HG02870 (cell line): Measurements from ENCODE around the gene MIOS.

ENCODE experiments used
- ATAC-seq: cut with Tn5 transposase; IDR thresholded peaks from one replicate; pipeline ENCODE4 v1.9.1; 2021; ENCODE audit warnings: mild to moderate bottlenecking, moderate library complexity; ENCODE audit not compliant: unreplicated experiment

Gene MIOS

DNA sequence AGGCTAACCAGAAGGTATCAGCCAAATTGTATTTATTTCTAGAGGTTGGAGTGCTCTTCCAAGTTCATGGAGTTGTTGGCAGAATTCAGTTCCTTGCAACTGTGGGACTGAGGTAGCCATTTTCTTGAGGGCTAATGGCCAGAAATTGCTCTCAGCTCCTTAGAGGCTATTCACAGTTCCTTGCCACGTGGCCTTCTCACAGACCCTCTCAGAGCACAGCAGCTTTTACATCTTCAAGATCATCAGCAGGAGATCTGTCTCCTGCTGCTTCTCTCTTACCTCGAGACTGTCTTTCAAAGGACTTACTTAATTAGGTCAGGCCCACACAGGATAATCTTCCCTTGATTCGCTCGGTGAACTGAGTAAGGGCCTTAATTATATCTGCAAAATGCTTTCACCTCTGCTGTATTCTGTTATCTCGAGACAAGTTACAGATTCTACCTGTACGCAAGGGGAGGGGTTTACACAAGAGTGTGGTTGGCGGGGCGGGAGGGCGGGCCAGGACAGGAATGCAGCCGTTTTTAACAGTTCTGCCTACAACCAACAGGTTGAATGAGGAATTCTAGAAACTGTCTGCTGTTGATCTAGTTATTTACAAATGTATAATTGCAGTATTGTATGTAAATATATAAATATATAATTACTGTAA lies 15.0 kb downstream of the MIOS start:
- no peak for ATAC-seq

GRCh38 chr7:7582596-7582995 lies 15.9 kb downstream of the MIOS start:
- no peak for ATAC-seq

DNA sequence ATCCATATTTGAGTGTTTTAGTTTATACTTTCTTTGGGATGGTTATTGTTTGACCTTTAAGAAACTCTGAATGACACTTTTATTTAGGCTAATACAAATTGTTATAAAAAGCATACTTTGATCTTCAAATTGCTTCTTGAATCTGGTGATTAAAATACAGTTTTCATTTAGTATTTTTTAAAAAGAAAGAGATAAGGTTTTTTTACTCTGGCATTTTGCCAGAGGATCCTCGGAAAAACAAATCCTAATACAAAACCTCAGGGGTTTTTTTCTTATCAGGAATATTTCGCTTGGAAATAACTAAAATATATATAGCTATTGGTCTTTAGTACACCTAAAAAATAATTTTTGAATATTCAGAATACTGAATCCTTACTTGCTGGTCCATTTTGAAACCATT lies 17.0 kb downstream of the MIOS start:
- no peak for ATAC-seq

DNA sequence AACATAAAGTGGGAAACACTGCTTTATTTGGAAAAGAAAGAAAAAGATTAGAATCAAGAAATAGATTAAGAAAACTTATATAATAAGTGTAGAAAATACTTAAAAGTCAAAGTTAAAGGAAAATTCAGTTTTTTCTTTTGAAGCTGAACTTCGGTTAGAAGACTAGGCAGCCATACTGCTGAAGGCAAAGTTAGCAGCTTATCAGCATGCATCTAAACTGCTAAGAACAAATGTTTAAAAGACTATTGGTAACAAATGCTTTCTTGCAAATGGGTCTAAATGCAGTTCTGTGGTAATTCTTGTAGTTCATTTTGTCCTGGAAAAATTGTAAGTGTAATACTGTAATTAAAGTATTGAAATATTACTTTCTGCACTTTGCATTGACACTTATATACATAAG lies 18.0 kb downstream of the MIOS start:
- no peak for ATAC-seq

- ATAC-seq: no peak
Measured at GRCh38 chr7:7585241-7585928, 18.7 kb downstream of the MIOS start.

GRCh38 chr7:7595451-7595850 lies 28.8 kb downstream of the MIOS start:
- no peak for ATAC-seq

DNA sequence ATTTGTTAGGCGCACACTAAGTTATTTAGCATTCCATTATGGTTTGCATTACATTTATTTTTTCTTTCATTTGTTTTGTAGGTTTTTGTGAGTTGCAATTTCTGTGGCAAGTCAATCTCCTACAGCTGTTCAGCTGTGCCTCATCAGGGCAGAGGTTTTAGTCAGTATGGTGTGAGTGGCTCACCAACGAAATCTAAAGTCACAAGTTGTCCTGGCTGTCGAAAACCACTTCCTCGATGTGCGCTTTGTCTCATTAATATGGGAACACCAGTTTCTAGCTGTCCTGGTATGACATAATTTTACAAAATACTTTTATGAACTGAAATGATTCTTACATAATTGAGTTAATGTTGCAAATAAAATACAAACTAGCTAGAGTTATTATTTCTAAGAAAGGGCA lies 29.5 kb downstream of the MIOS start:
- no peak for ATAC-seq

- no peak for ATAC-seq
Measured at GRCh38 chr7:7607010-7607409, 40.3 kb downstream of the MIOS start.

DNA sequence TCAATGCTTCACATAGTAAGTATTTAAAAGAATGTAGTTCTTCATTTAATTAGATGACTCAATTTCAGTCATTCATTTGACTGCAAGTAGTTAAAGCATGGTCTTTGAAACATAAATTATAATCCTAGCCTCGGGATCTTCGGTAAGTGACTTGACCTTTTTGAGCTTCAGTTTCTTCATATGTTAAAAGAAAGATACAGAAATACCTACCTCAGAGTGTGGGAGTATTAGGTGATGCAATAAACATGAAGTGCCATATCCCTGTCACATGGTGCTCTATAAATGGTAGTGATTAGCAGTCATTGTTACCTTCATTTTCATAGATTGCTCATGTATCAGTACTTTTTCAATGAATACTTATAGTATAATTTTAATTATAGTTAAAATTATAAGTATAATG lies 42.6 kb downstream of the MIOS start:
- ATAC-seq: no peak

GRCh38 chr7:7612519-7612918 lies 45.8 kb downstream of the MIOS start:
- no peak for ATAC-seq

DNA sequence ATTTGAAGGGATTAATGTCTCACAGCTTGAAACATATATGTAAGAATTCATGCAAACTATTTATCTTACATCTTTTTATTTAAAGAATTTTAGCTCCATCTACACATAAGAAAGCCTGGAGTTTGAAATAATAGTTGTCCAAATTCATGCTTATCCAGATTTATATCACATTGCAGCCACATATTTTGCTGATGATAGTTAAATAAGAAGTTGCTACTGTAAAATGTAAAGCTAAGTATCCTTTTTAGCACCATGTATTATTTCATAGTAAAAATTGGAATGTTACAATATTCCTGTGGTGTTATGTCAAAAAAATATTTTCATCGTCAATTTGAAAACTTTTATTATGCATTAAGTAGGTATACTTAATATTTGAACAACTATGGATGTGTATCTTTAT lies 46.5 kb downstream of the MIOS start:
- no peak for ATAC-seq

DNA sequence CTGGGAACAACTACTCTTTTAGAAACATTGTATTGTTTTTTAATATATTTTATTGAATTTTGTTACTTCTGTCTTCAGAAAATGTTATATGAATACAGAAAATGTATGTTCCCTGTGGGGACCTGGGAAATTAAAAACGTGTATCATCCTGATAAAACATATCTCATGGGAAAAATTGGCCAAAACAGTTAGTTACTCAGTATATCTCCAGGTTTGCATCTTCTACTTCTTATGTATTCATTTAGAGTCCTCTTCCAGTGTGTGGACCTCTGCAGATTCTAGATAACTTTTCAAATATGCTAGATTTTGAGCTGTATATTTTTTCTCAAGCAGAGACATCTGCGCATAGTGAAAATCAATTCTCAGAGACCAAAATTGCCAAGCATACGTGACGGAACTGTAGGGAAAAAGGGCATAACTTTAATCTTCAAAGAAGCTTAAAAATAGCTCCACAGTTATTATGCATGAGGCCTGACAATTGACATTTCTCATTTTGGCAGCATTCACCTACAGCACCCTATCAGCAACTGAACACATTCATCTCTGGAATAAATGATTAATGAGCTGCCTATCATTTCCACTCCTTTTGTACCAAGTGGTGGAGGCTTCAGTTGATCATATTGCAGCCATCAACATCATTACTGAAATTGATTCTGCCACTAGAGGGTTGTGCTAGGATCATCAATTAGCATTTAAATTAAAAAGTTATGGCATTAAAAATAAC lies 47.5 kb downstream of the MIOS start:
- no peak for ATAC-seq

- ATAC-seq: no peak
Measured at GRCh38 chr7:7617550-7617949, 50.9 kb downstream of the MIOS start.

DNA sequence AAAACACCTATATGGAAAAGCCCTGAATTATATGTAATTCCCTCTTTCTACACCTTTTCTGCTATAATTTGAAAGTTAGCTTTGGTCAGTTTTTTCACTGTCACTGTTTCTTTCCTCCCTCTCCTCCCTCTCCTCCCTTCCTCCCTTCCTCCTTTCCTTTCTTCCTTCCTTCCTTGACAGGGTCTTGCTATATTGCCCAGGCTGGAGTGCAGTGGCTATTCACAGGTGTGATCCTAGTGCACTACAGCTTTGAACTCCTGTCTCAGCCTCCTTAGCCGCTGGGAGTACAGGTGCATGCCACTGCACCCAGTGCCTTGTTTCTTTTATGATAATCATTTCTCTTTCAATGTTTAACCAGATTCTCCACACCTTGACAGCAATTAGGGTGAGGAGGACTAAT lies 51.7 kb downstream of the MIOS start:
- no peak for ATAC-seq

- ATAC-seq: no peak
Measured at GRCh38 chr7:7620236-7620635, 53.6 kb downstream of the MIOS start.

GRCh38 chr7:7620644-7621210 lies 54.0 kb downstream of the MIOS start:
- no peak for ATAC-seq

- no peak for ATAC-seq
Measured at GRCh38 chr7:7628476-7628875, 61.8 kb downstream of the MIOS start.

DNA sequence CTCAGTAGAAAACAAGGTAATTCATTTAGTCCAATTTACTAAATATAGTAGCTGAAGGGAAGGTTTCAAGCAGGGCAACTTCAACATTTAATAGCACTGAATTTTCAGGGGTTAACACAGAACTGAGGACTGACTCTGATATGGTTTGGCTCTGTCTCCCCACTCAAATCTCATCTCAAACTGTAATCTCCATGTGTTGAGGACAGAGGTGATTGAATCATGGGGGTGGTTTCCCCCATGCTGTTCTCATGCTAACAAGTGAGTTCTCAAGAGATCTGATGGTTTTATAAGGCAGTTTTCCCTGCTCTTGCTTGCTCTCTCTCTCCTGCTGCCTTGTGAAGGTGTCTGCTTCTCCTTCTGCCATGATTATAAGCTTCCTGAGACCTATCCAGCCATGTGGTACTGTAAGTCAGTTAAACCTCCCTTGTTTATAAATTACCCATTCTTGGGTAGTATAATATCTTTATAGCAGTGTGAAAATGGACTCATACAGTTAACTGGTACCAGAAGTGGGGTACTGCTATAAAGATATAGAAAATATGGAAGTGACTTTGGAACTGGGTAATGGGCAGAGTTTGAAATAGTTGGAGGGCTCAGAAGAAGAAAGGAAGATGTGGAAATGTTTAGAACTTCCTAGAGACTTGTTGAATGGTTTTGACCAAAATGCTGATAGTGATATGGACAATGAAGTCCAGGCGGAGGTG lies 64.1 kb downstream of the MIOS start:
- no peak for ATAC-seq

- no peak for ATAC-seq
Measured at GRCh38 chr7:7639421-7639820, 72.7 kb downstream of the MIOS start.

- ATAC-seq: no peak
Measured at GRCh38 chr7:7639847-7640220, 73.2 kb downstream of the MIOS start.
